ENCODE data around the gene LPAR1. TPM values are rescaled to one million over a fixed set of nuclear protein-coding genes. Genes with fewer than 3 reads are reported as not detected.
"Not testable (repeated sequence)": the region's sequence is repeated elsewhere in the genome, so short reads cannot be mapped to it uniquely, and the experiment has no call there.

LPAR1 gene
- total RNA-seq, 4 donors from 2014 or later: 25.1 to 93.0 (median 64.8) TPM

DNA sequence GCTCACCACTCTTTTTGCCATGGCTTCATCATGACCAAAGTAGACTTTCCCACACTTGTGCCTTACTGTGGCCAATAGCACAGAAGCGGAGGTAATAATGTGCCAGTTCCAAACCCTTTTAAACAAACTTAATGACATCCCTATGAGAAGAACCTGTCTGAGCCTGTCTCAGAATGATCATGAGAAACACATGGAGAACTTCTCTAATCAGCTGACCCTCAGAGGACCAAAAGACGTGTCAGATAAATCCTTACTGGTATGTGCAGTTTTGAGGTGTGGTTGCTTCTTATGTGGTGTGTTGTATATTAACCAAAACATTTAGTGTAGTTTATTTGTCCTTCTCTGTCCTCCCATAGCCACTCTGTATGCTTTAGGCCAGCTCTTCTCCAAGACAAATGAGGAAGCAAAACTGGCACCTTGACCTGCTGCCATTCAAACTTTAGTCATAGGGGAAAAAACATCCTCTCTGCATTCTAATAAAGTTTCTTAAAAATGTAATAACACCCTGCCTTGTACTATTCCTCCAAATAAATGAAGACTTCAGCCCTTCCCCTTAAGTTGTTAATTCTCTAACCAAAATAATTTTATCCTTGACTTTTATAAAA is 200.8 kb downstream of the LPAR1 start:
- ATAC-seq (ENCODE audit: low FRiP score) (no peak), DNase-seq (ENCODE audit: low spot score) (no peak)
- TF ChIP-seq, protein P1, sequence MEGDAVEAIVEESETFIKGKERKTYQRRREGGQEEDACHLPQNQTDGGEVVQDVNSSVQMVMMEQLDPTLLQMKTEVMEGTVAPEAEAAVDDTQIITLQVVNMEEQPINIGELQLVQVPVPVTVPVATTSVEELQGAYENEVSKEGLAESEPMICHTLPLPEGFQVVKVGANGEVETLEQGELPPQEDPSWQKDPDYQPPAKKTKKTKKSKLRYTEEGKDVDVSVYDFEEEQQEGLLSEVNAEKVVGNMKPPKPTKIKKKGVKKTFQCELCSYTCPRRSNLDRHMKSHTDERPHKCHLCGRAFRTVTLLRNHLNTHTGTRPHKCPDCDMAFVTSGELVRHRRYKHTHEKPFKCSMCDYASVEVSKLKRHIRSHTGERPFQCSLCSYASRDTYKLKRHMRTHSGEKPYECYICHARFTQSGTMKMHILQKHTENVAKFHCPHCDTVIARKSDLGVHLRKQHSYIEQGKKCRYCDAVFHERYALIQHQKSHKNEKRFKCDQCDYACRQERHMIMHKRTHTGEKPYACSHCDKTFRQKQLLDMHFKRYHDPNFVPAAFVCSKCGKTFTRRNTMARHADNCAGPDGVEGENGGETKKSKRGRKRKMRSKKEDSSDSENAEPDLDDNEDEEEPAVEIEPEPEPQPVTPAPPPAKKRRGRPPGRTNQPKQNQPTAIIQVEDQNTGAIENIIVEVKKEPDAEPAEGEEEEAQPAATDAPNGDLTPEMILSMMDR (IDR thresholded peaks at IDR 0.05): no peak

DNA sequence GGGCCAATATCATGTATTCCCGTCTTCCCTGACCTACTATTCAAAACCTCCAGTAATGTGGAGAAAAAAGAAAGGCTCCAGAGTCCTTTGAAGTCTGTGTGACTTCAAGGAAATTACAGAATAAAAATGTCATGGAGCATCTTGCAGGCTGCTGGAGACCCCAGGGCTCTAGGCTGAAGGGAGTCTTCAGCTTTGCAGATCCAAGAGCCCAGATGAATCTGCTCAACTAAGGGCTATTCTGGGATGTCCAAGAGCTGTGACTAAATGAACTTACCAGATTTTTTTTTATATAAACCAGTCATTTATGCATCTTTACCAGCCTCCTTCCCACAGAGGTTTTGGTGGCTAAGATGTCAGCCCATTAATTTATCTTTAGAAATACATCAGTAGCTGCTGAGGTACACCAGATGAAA is 202.4 kb downstream of the LPAR1 start:
- no peak for ATAC-seq (ENCODE audit: low FRiP score)
- no peak for DNase-seq (ENCODE audit: low spot score)
- TF ChIP-seq, protein P1 (IDR thresholded peaks at IDR 0.05): no peak

DNA sequence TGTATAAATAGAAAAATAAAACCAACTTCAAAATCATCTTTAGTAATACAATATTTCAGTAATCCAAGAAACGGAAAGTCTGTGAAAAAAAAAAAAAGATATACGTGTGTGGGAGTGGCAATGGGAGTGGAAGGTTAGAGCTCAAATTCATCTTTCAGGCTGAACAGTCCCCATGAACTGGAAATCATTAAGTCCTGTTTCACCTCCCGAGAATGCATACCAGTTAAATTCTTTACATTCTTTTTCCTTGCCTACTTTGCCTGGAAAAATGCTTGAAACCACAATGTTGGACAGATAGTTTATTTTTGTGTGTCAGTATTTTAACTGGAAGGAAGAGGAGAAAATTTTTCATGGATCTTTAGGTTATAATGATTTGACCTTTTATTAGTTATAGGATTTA is 202.9 kb downstream of the LPAR1 start:
- TF ChIP-seq, protein P1 (IDR thresholded peaks at IDR 0.05): no peak
- no peak for ATAC-seq (ENCODE audit: low FRiP score)
- DNase-seq (ENCODE audit: low spot score): no peak

DNA sequence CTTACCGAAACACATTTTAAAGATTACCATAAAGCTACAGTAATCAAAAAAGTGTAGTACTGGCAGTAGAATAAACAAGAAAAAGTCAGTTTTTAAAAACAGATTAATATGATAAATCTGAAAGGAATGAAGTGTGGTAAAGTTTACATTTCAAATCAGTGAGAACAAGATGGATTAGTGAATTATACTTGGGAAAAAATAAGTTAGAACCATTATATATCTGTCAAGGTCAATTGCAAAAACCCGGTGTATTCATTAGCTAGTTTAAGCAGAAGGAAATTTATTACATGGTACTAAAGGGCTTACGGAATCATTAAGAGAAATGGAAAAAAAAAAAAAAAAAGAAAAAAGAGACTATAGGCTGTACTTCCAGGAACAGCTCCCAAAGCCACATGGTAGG is 205.3 kb downstream of the LPAR1 start:
- no peak for DNase-seq (ENCODE audit: low spot score)
- TF ChIP-seq, protein P1 (IDR thresholded peaks at IDR 0.05): no peak
- ATAC-seq (ENCODE audit: low FRiP score): no peak

DNA sequence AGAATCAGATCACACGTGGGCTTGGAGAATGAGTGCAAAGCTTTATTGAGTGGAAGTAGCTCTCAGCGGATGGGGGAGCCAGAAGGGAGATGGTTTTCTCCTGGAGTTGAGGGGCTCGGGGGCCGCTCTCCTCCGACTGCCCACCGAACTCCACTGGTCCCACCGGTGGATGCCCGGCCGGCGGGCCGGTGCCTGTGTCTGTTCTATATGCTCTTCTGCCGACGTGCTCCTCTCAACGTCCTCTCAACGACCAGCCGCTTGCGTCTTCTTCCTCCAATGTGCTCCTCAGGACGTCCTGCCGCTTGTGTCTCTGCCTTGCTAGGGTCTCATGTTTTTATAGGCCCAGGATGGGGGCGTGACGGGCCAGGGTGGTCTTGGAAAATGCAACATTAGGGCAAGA is 207.8 kb downstream of the LPAR1 start:
- DNase-seq (ENCODE audit: low spot score) (no peak), ATAC-seq (ENCODE audit: low FRiP score) (no peak)
- TF ChIP-seq, protein P1 (IDR thresholded peaks at IDR 0.05): no peak

DNA sequence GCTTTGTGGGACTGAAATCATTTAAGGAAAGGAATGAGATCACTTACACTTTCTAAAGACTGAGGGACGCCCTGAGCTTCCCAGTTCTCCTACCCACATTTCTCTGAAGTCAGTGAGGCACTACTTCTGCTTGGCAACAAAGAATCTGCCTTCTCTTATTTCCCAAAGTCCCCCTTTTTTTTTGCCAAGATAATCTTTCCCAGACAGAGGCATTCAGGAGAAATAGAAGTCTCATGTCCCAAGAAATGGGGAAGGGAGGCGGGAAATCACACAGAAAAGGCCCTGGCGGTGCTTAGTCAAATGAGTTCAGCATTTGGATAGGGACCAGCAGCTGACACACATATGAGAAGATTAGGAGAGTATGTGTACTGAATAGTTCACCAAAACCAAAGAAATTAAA is 210.0 kb downstream of the LPAR1 start:
- ATAC-seq (ENCODE audit: low FRiP score): no peak
- TF ChIP-seq, protein P1 (IDR thresholded peaks at IDR 0.05): no peak
- DNase-seq (ENCODE audit: low spot score): no peak

DNA sequence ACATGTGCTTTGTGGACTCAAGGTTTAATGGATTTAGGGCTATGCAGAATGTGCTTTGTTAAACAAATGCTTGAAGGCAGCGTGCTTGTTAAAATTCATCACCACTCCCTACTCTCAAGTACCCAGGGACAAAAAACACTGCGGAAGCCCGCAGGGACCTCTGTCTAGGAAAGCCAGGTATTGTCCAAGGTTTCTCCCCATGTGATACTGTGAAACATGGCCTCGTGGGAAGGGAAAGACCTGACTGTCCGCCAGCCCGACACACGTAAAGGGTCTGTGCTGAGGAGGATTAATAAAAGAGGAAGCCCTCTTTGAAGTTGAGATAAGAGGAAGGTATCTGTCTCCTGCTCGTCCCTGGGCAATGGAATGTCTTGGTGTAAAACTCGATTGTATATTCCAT is 211.9 kb downstream of the LPAR1 start:
- DNase-seq (ENCODE audit: low spot score); ATAC-seq (ENCODE audit: low FRiP score): not testable (repeated sequence)
